ENCODE results near the gene TXNRD3. TPM values are rescaled to one million over a fixed set of nuclear protein-coding genes. Genes with fewer than 3 reads are reported as not detected.

Gene TXNRD3
- total and polyA plus RNA-seq, 5 donors from 2014 or later = 0.22 to 0.81 (median 0.66) TPM

GRCh38 chr3:126668450-126669401, 13.8 kb upstream of the TXNRD3 start:
- H3K9me3 Mint-ChIP-seq = peaks cover 0 to 9% (median 2%) of the 10 kb centered on the region in 7 donors
- H3K27me3 Mint-ChIP-seq = no peaks in the 10 kb centered on the region
- H3K4me3 ChIP-seq (ENCODE audit: low read depth, low read length) = no peak overlapping the region
- no peaks in the 10 kb centered on the region for H3K36me3 Mint-ChIP-seq
- peaks cover 0 to 2% (median under 1%) of the 10 kb centered on the region in 4 donors for H3K4me1 Mint-ChIP-seq
- H3K27me3 ChIP-seq (ENCODE audit: control insufficient read depth, insufficient read depth, low read length) = peaks cover 2% of the 10 kb centered on the region
- DNase-seq (no peak), ATAC-seq (ENCODE audit: low read depth in 2 of 2) (no peak)
- no peaks in the 10 kb centered on the region for H3K4me1 ChIP-seq (ENCODE audit: control insufficient read depth, insufficient read depth, low read length, poor library complexity, severe bottlenecking)
- H3K9me3 ChIP-seq (ENCODE audit: control insufficient read depth in 2 of 2, low read length in 2 of 2) = peaks cover 0 to 3% of the 10 kb centered on the region in 2 experiments
- no peaks in the 10 kb centered on the region for H3K36me3 ChIP-seq (ENCODE audit: control insufficient read depth, insufficient read depth, low read length)
- H3K4me3 Mint-ChIP-seq = no peak overlapping the region
- no peak overlapping the region for H3K27ac Mint-ChIP-seq
- H3K27ac ChIP-seq (ENCODE audit: insufficient read depth, low read length, poor library complexity, severe bottlenecking) = no peak overlapping the region

- H3K27me3 Mint-ChIP-seq = no peaks in the 10 kb centered on the region
- H3K27ac Mint-ChIP-seq = peak overlapping the region in 1 of 3 donors; percentile 80
- DNase-seq (no peak), ATAC-seq (ENCODE audit: low read depth in 2 of 2) (no peak)
- H3K9me3 Mint-ChIP-seq = peaks cover 0 to 9% (median 2%) of the 10 kb centered on the region in 7 donors
- Histone ChIP-seq H3K27ac (ENCODE audit: insufficient read depth, low read length, poor library complexity, severe bottlenecking) (no peak overlapping the region), H3K4me1 (ENCODE audit: control insufficient read depth, insufficient read depth, low read length, poor library complexity, severe bottlenecking) (no peaks in the 10 kb centered on the region), H3K4me3 (ENCODE audit: low read depth, low read length) (no peak overlapping the region), H3K27me3 (ENCODE audit: control insufficient read depth, insufficient read depth, low read length) (no peaks in the 10 kb centered on the region), H3K36me3 (ENCODE audit: control insufficient read depth, insufficient read depth, low read length) (no peaks in the 10 kb centered on the region), H3K9me3 (ENCODE audit: control insufficient read depth in 2 of 2, low read length in 2 of 2) (peaks cover 0 to 3% of the 10 kb centered on the region in 2 experiments)
- no peaks in the 10 kb centered on the region for H3K36me3 Mint-ChIP-seq
- no peak overlapping the region for H3K4me3 Mint-ChIP-seq
- H3K4me1 Mint-ChIP-seq = peaks cover 0 to 2% (median under 1%) of the 10 kb centered on the region in 4 donors
Observed at GRCh38 chr3:126667631-126668449, 12.9 kb upstream of the TXNRD3 start.

- Histone ChIP-seq H3K4me3 (ENCODE audit: low read depth, low read length) (no peak overlapping the region), H3K27ac (ENCODE audit: insufficient read depth, low read length, poor library complexity, severe bottlenecking) (no peak overlapping the region), H3K9me3 (ENCODE audit: control insufficient read depth in 2 of 2, low read length in 2 of 2) (peaks cover 0 to 3% of the 10 kb centered on the region in 2 experiments), H3K36me3 (ENCODE audit: control insufficient read depth, insufficient read depth, low read length) (no peaks in the 10 kb centered on the region), H3K27me3 (ENCODE audit: control insufficient read depth, insufficient read depth, low read length) (no peaks in the 10 kb centered on the region), H3K4me1 (ENCODE audit: control insufficient read depth, insufficient read depth, low read length, poor library complexity, severe bottlenecking) (no peaks in the 10 kb centered on the region)
- peaks cover 0 to 9% (median 2%) of the 10 kb centered on the region in 7 donors for H3K9me3 Mint-ChIP-seq
- peaks cover 0 to 2% (median under 1%) of the 10 kb centered on the region in 4 donors for H3K4me1 Mint-ChIP-seq
- H3K27me3 Mint-ChIP-seq = no peaks in the 10 kb centered on the region
- H3K36me3 Mint-ChIP-seq = no peaks in the 10 kb centered on the region
- H3K27ac Mint-ChIP-seq = no peak overlapping the region
- H3K4me3 Mint-ChIP-seq = no peak overlapping the region
- ATAC-seq (ENCODE audit: low read depth in 2 of 2) = no peak
- DNase-seq = no peak
Observed at GRCh38 chr3:126666658-126667528, 12.0 kb upstream of the TXNRD3 start.

GRCh38 chr3:126665959-126666657, 11.2 kb upstream of the TXNRD3 start:
- DNase-seq (no peak), ATAC-seq (ENCODE audit: low read depth in 2 of 2) (no peak)
- H3K36me3 Mint-ChIP-seq = no peaks in the 10 kb centered on the region
- peaks cover 0 to 1% of the 10 kb centered on the region in 2 experiments for H3K9me3 ChIP-seq (ENCODE audit: control insufficient read depth in 2 of 2, low read length in 2 of 2)
- peaks cover 0 to 4% (median 0%) of the 10 kb centered on the region in 7 donors for H3K9me3 Mint-ChIP-seq
- no peak overlapping the region for H3K27ac Mint-ChIP-seq
- no peak overlapping the region for H3K27ac ChIP-seq (ENCODE audit: insufficient read depth, low read length, poor library complexity, severe bottlenecking)
- no peaks in the 10 kb centered on the region for H3K4me1 ChIP-seq (ENCODE audit: control insufficient read depth, insufficient read depth, low read length, poor library complexity, severe bottlenecking)
- no peak overlapping the region for H3K4me3 ChIP-seq (ENCODE audit: low read depth, low read length)
- H3K36me3 ChIP-seq (ENCODE audit: control insufficient read depth, insufficient read depth, low read length) = no peaks in the 10 kb centered on the region
- H3K4me1 Mint-ChIP-seq = no peaks in the 10 kb centered on the region
- H3K27me3 ChIP-seq (ENCODE audit: control insufficient read depth, insufficient read depth, low read length) = no peaks in the 10 kb centered on the region
- H3K27me3 Mint-ChIP-seq = no peaks in the 10 kb centered on the region
- H3K4me3 Mint-ChIP-seq = no peak overlapping the region

- Histone ChIP-seq H3K4me1 (ENCODE audit: control insufficient read depth, insufficient read depth, low read length, poor library complexity, severe bottlenecking) (no peaks in the 10 kb centered on the region), H3K27ac (ENCODE audit: insufficient read depth, low read length, poor library complexity, severe bottlenecking) (no peak overlapping the region), H3K4me3 (ENCODE audit: low read depth, low read length) (no peak overlapping the region), H3K36me3 (ENCODE audit: control insufficient read depth, insufficient read depth, low read length) (no peaks in the 10 kb centered on the region), H3K9me3 (ENCODE audit: control insufficient read depth in 2 of 2, low read length in 2 of 2) (no peaks in the 10 kb centered on the region), H3K27me3 (ENCODE audit: control insufficient read depth, insufficient read depth, low read length) (no peaks in the 10 kb centered on the region)
- ATAC-seq (ENCODE audit: low read depth in 2 of 2) (no peak), DNase-seq (no peak)
- Mint-ChIP-seq H3K9me3 (no peaks in the 10 kb centered on the region), H3K4me3 (no peak overlapping the region), H3K27me3 (no peaks in the 10 kb centered on the region), H3K27ac (no peak overlapping the region), H3K4me1 (no peaks in the 10 kb centered on the region), H3K36me3 (no peaks in the 10 kb centered on the region)
Observed at GRCh38 chr3:126665221-126665936, 10.5 kb upstream of the TXNRD3 start.

GRCh38 chr3:126664591-126665214, 9.8 kb upstream of the TXNRD3 start:
- no peaks in the 10 kb centered on the region for H3K9me3 Mint-ChIP-seq
- no peaks in the 10 kb centered on the region for H3K4me1 Mint-ChIP-seq

More at GRCh38 chr3:126664591-126665214, 9.8 kb upstream of the TXNRD3 start:
- Histone ChIP-seq H3K27ac (ENCODE audit: insufficient read depth, low read length, poor library complexity, severe bottlenecking) (no peak overlapping the region), H3K9me3 (ENCODE audit: control insufficient read depth in 2 of 2, low read length in 2 of 2) (no peaks in the 10 kb centered on the region), H3K4me3 (ENCODE audit: low read depth, low read length) (no peak overlapping the region), H3K36me3 (ENCODE audit: control insufficient read depth, insufficient read depth, low read length) (no peaks in the 10 kb centered on the region), H3K4me1 (ENCODE audit: control insufficient read depth, insufficient read depth, low read length, poor library complexity, severe bottlenecking) (no peaks in the 10 kb centered on the region), H3K27me3 (ENCODE audit: control insufficient read depth, insufficient read depth, low read length) (no peaks in the 10 kb centered on the region)
- Mint-ChIP-seq H3K4me3 (no peak overlapping the region), H3K27me3 (no peaks in the 10 kb centered on the region), H3K36me3 (no peaks in the 10 kb centered on the region), H3K27ac (no peak overlapping the region)
- ATAC-seq (ENCODE audit: low read depth in 2 of 2) (no peak), DNase-seq (no peak)
